Measurements from ENCODE around the gene WNT2B. TPM values are rescaled to one million over a fixed set of nuclear protein-coding genes. Genes with fewer than 3 reads are reported as not detected.

WNT2B gene
- total RNA-seq, 1 experiment from 2014 or later, result 0.68 TPM

- no peak for TF ChIP-seq CTCF (conservative IDR thresholded peaks at IDR 0.05)
These were observed 48.6 kb downstream of the WNT2B start for GRCh38 chr1:112557385-112557784.

More at GRCh38 chr1:112557385-112557784, 48.6 kb downstream of the WNT2B start:
- Histone ChIP-seq H3K56ac (ENCODE audit: insufficient read length, low read depth, low read length) (no peak overlapping the region), H3K79me2 (ENCODE audit: insufficient read depth, low read length) (no peaks in the 10 kb centered on the region), H4K20me1 (ENCODE audit: control insufficient read depth, insufficient read depth, insufficient read length) (no peaks in the 10 kb centered on the region), H3K9ac (ENCODE audit: extremely low read depth, insufficient read length, low read length) (no peak overlapping the region), H3K27me3 (ENCODE audit: insufficient read depth, low read length) (no peaks in the 10 kb centered on the region), H2AK5ac (ENCODE audit: insufficient read length, low read length) (no peak overlapping the region), H4K91ac (ENCODE audit: insufficient read length, low read depth, low read length) (no peak overlapping the region), H3K23ac (ENCODE audit: insufficient read length, low read depth, low read length) (no peak overlapping the region), H2BK12ac (ENCODE audit: insufficient read length, low read depth, low read length) (no peak overlapping the region), H3K14ac (ENCODE audit: insufficient read depth, low read length) (no peak overlapping the region), H3K4ac (ENCODE audit: low read depth, low read length) (no peak overlapping the region), H3K9me3 (ENCODE audit: control insufficient read depth, low read depth, low read length) (no peaks in the 10 kb centered on the region), H3K23me2 (ENCODE audit: insufficient read length, low read depth, low read length, poor library complexity, severe bottlenecking) (no peaks in the 10 kb centered on the region), H3K27ac (ENCODE audit: insufficient read length, low read depth, low read length) (no peak overlapping the region), H3K4me2 (ENCODE audit: insufficient read depth, insufficient read length, low read length) (no peak overlapping the region), H3K79me1 (ENCODE audit: insufficient read depth, low read depth, low read length, poor library complexity, severe bottlenecking) (no peaks in the 10 kb centered on the region), H2BK120ac (ENCODE audit: low read depth, low read length, poor library complexity, severe bottlenecking) (no peak overlapping the region), H3T11ph (ENCODE audit: low read length) (no peak overlapping the region), H3K4me1 (ENCODE audit: insufficient read depth, low read length) (no peaks in the 10 kb centered on the region), H2BK20ac (ENCODE audit: low read depth, low read length, poor library complexity, severe bottlenecking) (no peak overlapping the region), H4K5ac (ENCODE audit: insufficient read length, low read depth, low read length) (no peak overlapping the region), H4K8ac (replicated peaks; ENCODE audit: insufficient read length, low read depth, low read length) (no peak overlapping the region), H2AFZ (ENCODE audit: low read length) (no peak overlapping the region), H2BK15ac (ENCODE audit: low read depth, low read length) (no peak overlapping the region), H2BK5ac (ENCODE audit: insufficient read length, low read length) (no peak overlapping the region), H3K18ac (ENCODE audit: insufficient read length, low read depth, low read length) (no peak overlapping the region)
- H3K9me3 Mint-ChIP-seq, result no peaks in the 10 kb centered on the region
- H3K4me3 Mint-ChIP-seq, result no peak overlapping the region
- no peak overlapping the region for H3K27ac Mint-ChIP-seq
- no peak for DNase-seq
- no CpG with 5 or more reads among the region's 1 CpG for WGBS (ENCODE audit: extremely low coverage, insufficient read length, low lambda C conversion rate)
- peaks cover 3 to 12% (median 8%) of the 10 kb centered on the region in 3 experiments; a peak in 5 of 7 replicates for H3K36me3 Mint-ChIP-seq (ENCODE audit: insufficient read depth in 1 of 3, low read depth in 3 of 3)
- no peaks in the 10 kb centered on the region for H3K27me3 Mint-ChIP-seq (ENCODE audit: low read depth)
- no peaks in the 10 kb centered on the region for H3K4me1 Mint-ChIP-seq
